NB4 (cell line): ENCODE results near the gene SLC7A7.

Source experiments
- DNase-seq: peaks from one replicate; pipeline ENCODE4 v3.0.0; 2010; ENCODE audit warnings: low read depth
- H3K4me3 ChIP-seq: one replicate; pipeline ENCODE4 v1.5.1; 2011; ENCODE audit warnings: mild to moderate bottlenecking, low read depth, low read length, moderate library complexity
- CTCF ChIP-seq: IDR thresholded peaks from one replicate; pipeline ENCODE4 v1.5.1; 2012; ENCODE audit warnings: low read depth, low read length
- MAX ChIP-seq: IDR thresholded peaks from 2 replicates; pipeline ENCODE4 v1.6.1; 2011; ENCODE audit warnings: low read depth, low read length
- MYC ChIP-seq: IDR thresholded peaks from 2 replicates; pipeline ENCODE4 v1.6.1; 2011; ENCODE audit warnings: low read depth, low read length
- POLR2A ChIP-seq: IDR thresholded peaks from 2 replicates; pipeline ENCODE4 v1.6.1; 2011; ENCODE audit warnings: mild to moderate bottlenecking; ENCODE audit not compliant: insufficient read length; ENCODE audit errors: extremely low read depth

SLC7A7 gene

GRCh38 chr14:22847661-22848341, 32.6 kb upstream of the SLC7A7 start:
- DNase-seq, result peak; percentile 60

GRCh38 chr14:22846811-22847307, 31.6 kb upstream of the SLC7A7 start:
- no peak for DNase-seq
- TF ChIP-seq MAX, result no peak
- TF ChIP-seq POLR2A, result no peak
- TF ChIP-seq MYC, result no peak
- TF ChIP-seq CTCF, result no peak
- no peak overlapping the region for H3K4me3 ChIP-seq

More at GRCh38 chr14:22847661-22848341, 32.6 kb upstream of the SLC7A7 start:
- TF ChIP-seq CTCF (peak; percentile 49), MYC (no peak), MAX (no peak)
- no peak overlapping the region for H3K4me3 ChIP-seq

- no peak for DNase-seq
- H3K4me3 ChIP-seq, result no peak overlapping the region
- TF ChIP-seq POLR2A (no peak), MAX (no peak), CTCF (no peak), MYC (no peak)
Observed at GRCh38 chr14:22845821-22846625, 30.8 kb upstream of the SLC7A7 start.

- H3K4me3 ChIP-seq, result no peak overlapping the region
- TF ChIP-seq MYC, result no peak
- no peak for TF ChIP-seq POLR2A
- no peak for TF ChIP-seq CTCF
- TF ChIP-seq MAX, result no peak
Observed at GRCh38 chr14:22845103-22845394, 29.8 kb upstream of the SLC7A7 start.

GRCh38 chr14:22844221-22845102, 29.2 kb upstream of the SLC7A7 start:
- H3K4me3 ChIP-seq, result no peak overlapping the region

More at GRCh38 chr14:22845103-22845394, 29.8 kb upstream of the SLC7A7 start:
- no peak for DNase-seq

More at GRCh38 chr14:22844221-22845102, 29.2 kb upstream of the SLC7A7 start:
- DNase-seq, result no peak
- TF ChIP-seq MAX (no peak), POLR2A (no peak), CTCF (no peak), MYC (no peak)
